Kidney (tissue), 14 donors: ENCODE data around the gene TMEM179. TPM values are rescaled to one million over a fixed set of nuclear protein-coding genes. Genes with fewer than 3 reads are reported as not detected.

Experiments used
- DNase-seq, 5 donors: peaks; one replicate each; pipeline ENCODE4 v3.0.0-alpha.2; 2013 to 2020
- FAIRE-seq: peaks from 2 replicates; lab custom pipeline; 2012; peaks lifted over from hg19 to GRCh38; lab: Jason Lieb, UNC
- H3K27ac ChIP-seq, 2 donors: one replicate each; pipeline ENCODE4 v1.7.0; 2013; ENCODE audit warnings: low read depth in 2 of 2, low read length in 2 of 2, inconsistent platforms in 1 of 2
- H3K27me3 ChIP-seq: one replicate; pipeline ENCODE4 v1.7.1; 2013; ENCODE audit warnings: low read length, inconsistent platforms; ENCODE audit not compliant: control insufficient read depth, insufficient read depth
- H3K36me3 ChIP-seq, 3 donors: one replicate each; pipeline versions ENCODE4 v1.7.0 to v1.7.1; 2013; ENCODE audit warnings: low read length in 3 of 3, control low read depth in 1 of 3, inconsistent platforms in 1 of 3; ENCODE audit not compliant: insufficient read depth in 3 of 3, control insufficient read depth in 2 of 3
- H3K4me1 ChIP-seq, 3 donors: one replicate each; pipeline versions ENCODE4 v1.7.0 to v1.7.1; 2013; ENCODE audit warnings: low read length in 3 of 3, inconsistent platforms in 1 of 3, low read depth in 1 of 3; ENCODE audit not compliant: control insufficient read depth in 2 of 3, insufficient read depth in 2 of 3
- H3K4me3 ChIP-seq, 3 donors: one replicate each; pipeline versions ENCODE4 v1.7.0 to v1.8.1; 2013; ENCODE audit warnings: low read length in 3 of 3, control low read depth in 1 of 3, inconsistent platforms in 1 of 3
- H3K9ac ChIP-seq, 3 donors: one replicate each; pipeline versions ENCODE4 v1.7.0 to v1.7.1; 2013; ENCODE audit warnings: low read length in 3 of 3, control low read depth in 1 of 3, inconsistent platforms in 1 of 3
- H3K9me3 ChIP-seq, 3 donors: one replicate each; pipeline versions ENCODE4 v1.7.0 to v1.7.1; 2013; ENCODE audit warnings: low read length in 3 of 3, control low read depth in 1 of 3, inconsistent platforms in 1 of 3; ENCODE audit not compliant: control insufficient read depth in 2 of 3, insufficient read depth in 1 of 3
- intact Hi-C: fragments of 100-400 bp; cut with DNase I; formaldehyde crosslinking; loops from one replicate; pipeline ENCODE4 v1.11.1; 2022
- polyA plus RNA-seq: library from polyadenylated mRNA; stranded (reverse); fragments of 350-450 nt; fragmentation: Illumina TruSeq; extraction: RNeasy Lipid Tissue Mini Kit (QIAGEN cat#74804); gene quantifications from one replicate; pipeline ENCODE4 v1.2.3, GENCODE V29; 2014; ENCODE audit warnings: low read depth, low replicate concordance; ENCODE audit not compliant: insufficient read depth
- total RNA-seq: library from RNA; stranded (reverse); fragmentation: NEBNext Ultra II Directional; extraction: Animal tissue kit (Norgen Biotek cat#: 25700); gene quantifications from one replicate; pipeline ENCODE4 v1.2.1, GENCODE V29; 2021
- TF ChIP-seq, protein P1 (sequence below): IDR thresholded peaks from 3 replicates; pipeline ENCODE4 v1.5.1; 2012; ENCODE audit warnings: mild to moderate bottlenecking, moderate library complexity, borderline replicate concordance; ENCODE audit not compliant: insufficient read depth; ENCODE audit errors: extremely low read depth
- donor health status: control.
- donor health status: control.
- donor health status: control.
- donor health status: control.
- donor health status: control.
- donor health status: DM: yes; HTN: yes; CAD: no.
- donor health status: Normal renal cell carcinoma (clear cell type).

Gene TMEM179
- total and polyA plus RNA-seq, 2 donors from 2014 or later: 0.50 to 0.67 TPM

DNA sequence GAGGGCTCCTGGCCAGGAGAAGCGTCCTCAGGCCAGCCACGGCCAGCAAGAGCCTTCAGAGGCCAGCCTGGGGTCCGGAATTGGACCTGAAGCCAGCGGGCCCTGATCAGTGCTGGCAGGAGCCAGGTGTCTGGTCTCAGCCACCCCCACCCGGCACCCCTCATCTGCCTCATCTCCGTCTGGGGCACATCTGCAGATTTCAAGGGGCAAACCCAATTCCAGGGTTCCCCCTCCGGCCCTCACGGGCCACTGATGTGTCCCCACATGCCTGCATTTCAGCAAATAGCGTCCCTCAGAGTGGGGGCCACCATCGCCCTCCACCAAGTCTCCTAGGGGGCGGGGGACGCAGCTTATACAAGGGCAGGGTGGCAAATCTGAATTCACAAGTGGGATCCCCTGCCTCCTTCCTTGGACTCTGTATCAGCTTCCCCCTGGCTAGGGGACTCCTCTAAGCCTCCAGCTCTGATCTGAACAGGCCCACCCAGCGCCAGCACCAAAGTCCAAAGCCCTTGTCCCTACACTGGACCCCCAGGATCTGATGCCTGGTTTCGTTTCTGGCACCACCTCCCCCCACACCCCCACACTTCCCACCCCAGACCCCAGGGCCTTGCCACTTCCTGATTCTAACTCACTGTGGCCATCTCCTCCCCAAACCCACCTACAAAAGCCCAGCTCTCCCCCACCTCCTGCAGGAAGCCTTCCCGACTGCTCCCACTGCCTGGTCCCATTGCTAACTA, 10.1 kb downstream of the TMEM179 start:
- FAIRE-seq: no peak
- intact Hi-C loops: no loop called here
- peak in 2 of 5 donors; percentile 19 to 53 for DNase-seq
- Histone ChIP-seq H3K9ac (no peak overlapping the region), H3K9me3 (no peaks in the 10 kb centered on the region), H3K27ac (no peak overlapping the region), H3K4me1 (no peaks in the 10 kb centered on the region), H3K36me3 (no peaks in the 10 kb centered on the region), H3K27me3 (no peaks in the 10 kb centered on the region), H3K4me3 (no peak overlapping the region)
- TF ChIP-seq, protein P1, sequence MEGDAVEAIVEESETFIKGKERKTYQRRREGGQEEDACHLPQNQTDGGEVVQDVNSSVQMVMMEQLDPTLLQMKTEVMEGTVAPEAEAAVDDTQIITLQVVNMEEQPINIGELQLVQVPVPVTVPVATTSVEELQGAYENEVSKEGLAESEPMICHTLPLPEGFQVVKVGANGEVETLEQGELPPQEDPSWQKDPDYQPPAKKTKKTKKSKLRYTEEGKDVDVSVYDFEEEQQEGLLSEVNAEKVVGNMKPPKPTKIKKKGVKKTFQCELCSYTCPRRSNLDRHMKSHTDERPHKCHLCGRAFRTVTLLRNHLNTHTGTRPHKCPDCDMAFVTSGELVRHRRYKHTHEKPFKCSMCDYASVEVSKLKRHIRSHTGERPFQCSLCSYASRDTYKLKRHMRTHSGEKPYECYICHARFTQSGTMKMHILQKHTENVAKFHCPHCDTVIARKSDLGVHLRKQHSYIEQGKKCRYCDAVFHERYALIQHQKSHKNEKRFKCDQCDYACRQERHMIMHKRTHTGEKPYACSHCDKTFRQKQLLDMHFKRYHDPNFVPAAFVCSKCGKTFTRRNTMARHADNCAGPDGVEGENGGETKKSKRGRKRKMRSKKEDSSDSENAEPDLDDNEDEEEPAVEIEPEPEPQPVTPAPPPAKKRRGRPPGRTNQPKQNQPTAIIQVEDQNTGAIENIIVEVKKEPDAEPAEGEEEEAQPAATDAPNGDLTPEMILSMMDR: no peak

- Histone ChIP-seq H3K27me3 (no peaks in the 10 kb centered on the region), H3K4me3 (no peak overlapping the region), H3K27ac (no peak overlapping the region), H3K4me1 (no peaks in the 10 kb centered on the region), H3K36me3 (no peaks in the 10 kb centered on the region), H3K9ac (no peak overlapping the region), H3K9me3 (no peaks in the 10 kb centered on the region)
- intact Hi-C loops: no loop called here
- FAIRE-seq (no peak), DNase-seq (peak in 2 of 5 donors; percentile 35 to 61)
- TF ChIP-seq, protein P1: no peak
These were observed 10.8 kb downstream of the TMEM179 start for GRCh38 chr14:104593710-104594136.

DNA sequence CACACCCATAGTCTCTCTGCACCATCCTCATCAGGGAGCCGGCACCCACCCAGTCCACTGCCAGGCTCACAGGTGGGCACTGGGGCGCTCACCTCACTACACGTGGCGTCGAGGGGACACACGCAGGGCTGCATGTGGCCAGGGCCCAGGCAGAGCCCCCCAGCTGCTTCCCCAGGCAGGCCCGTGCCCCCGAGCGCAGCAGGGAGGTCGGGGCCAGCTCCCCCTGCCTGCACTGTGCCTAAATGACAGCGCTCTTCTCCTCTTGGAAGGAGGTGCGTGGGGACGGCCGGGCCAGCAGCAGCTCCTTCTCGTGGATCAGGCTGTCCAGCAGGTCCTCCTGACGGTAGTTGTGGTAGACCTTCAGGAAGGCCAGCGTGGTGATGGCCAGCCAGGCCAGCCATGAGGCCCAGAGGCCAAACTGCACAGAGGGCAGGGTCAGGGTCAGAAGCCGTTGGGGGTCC, 11.3 kb downstream of the TMEM179 start:
- no peak overlapping the region for H3K4me3 ChIP-seq
- H3K27ac ChIP-seq: no peak overlapping the region
- intact Hi-C loops: no loop called here
- H3K9me3 ChIP-seq: no peaks in the 10 kb centered on the region
- no peaks in the 10 kb centered on the region for H3K4me1 ChIP-seq
- TF ChIP-seq, protein P1: no peak
- DNase-seq (peak in 2 of 5 donors; percentile 35 to 67), FAIRE-seq (no peak)
- H3K9ac ChIP-seq: no peak overlapping the region
- no peaks in the 10 kb centered on the region for H3K36me3 ChIP-seq
- H3K27me3 ChIP-seq: no peaks in the 10 kb centered on the region

GRCh38 chr14:104592785-104593184, 11.8 kb downstream of the TMEM179 start:
- Histone ChIP-seq H3K36me3 (no peaks in the 10 kb centered on the region), H3K9ac (no peak overlapping the region), H3K27me3 (no peaks in the 10 kb centered on the region), H3K4me3 (no peak overlapping the region), H3K27ac (no peak overlapping the region), H3K9me3 (no peaks in the 10 kb centered on the region), H3K4me1 (no peaks in the 10 kb centered on the region)
- DNase-seq (peak in 1 of 5 donors; percentile 23), FAIRE-seq (no peak)
- TF ChIP-seq, protein P1: no peak
- intact Hi-C loops: no loop called here
